Fibroblast of mammary gland (primary cell): Measurements from ENCODE around the gene HSF2.

Source experiments
- DNase-seq: peaks from one replicate; pipeline ENCODE4 v3.0.0-alpha.2; 2010; ENCODE audit warnings: low read depth
- H3K4me3 ChIP-seq: 2 replicates; pipeline ENCODE4 v1.5.1; 2011; ENCODE audit warnings: low read depth, mild to moderate bottlenecking, low read length, moderate library complexity; ENCODE audit not compliant: control insufficient read depth
- TF ChIP-seq, protein P1 (sequence below): conservative IDR thresholded peaks from 2 replicates; pipeline ENCODE4 v1.5.1; 2011; ENCODE audit warnings: low read depth, low read length, inconsistent platforms; ENCODE audit not compliant: control insufficient read depth, insufficient read depth

Gene HSF2

DNA sequence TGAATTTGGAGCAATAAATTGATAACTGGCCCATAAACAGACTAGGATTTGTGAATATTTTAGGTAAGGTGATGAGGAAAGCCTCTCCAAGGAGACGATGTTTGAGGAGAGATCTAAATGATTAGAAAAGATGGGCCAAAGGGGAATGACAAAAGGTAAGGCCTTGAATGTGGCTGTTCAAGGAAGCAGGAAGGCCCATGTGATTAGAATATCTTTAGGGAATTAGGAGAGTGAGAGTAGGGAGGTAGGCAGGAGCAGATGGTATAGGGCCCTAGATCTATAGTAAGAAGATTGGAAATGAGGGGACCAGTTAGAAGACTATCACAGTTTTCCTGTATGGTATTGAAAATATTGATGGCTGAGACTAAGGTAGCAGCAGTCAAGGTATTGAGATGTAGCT, 6.7 kb downstream of the HSF2 start:
- H3K4me3 ChIP-seq = no peak overlapping the region
- no peak for DNase-seq
- TF ChIP-seq, protein P1, sequence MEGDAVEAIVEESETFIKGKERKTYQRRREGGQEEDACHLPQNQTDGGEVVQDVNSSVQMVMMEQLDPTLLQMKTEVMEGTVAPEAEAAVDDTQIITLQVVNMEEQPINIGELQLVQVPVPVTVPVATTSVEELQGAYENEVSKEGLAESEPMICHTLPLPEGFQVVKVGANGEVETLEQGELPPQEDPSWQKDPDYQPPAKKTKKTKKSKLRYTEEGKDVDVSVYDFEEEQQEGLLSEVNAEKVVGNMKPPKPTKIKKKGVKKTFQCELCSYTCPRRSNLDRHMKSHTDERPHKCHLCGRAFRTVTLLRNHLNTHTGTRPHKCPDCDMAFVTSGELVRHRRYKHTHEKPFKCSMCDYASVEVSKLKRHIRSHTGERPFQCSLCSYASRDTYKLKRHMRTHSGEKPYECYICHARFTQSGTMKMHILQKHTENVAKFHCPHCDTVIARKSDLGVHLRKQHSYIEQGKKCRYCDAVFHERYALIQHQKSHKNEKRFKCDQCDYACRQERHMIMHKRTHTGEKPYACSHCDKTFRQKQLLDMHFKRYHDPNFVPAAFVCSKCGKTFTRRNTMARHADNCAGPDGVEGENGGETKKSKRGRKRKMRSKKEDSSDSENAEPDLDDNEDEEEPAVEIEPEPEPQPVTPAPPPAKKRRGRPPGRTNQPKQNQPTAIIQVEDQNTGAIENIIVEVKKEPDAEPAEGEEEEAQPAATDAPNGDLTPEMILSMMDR = no peak

- TF ChIP-seq, protein P1 = no peak
- H3K4me3 ChIP-seq = no peak overlapping the region
Measured at GRCh38 chr6:122407712-122408111, 8.3 kb downstream of the HSF2 start.

GRCh38 chr6:122408240-122408639, 8.8 kb downstream of the HSF2 start:
- DNase-seq = no peak
- TF ChIP-seq, protein P1 = no peak
- H3K4me3 ChIP-seq = no peak overlapping the region

More at GRCh38 chr6:122407712-122408111, 8.3 kb downstream of the HSF2 start:
- no peak for DNase-seq

DNA sequence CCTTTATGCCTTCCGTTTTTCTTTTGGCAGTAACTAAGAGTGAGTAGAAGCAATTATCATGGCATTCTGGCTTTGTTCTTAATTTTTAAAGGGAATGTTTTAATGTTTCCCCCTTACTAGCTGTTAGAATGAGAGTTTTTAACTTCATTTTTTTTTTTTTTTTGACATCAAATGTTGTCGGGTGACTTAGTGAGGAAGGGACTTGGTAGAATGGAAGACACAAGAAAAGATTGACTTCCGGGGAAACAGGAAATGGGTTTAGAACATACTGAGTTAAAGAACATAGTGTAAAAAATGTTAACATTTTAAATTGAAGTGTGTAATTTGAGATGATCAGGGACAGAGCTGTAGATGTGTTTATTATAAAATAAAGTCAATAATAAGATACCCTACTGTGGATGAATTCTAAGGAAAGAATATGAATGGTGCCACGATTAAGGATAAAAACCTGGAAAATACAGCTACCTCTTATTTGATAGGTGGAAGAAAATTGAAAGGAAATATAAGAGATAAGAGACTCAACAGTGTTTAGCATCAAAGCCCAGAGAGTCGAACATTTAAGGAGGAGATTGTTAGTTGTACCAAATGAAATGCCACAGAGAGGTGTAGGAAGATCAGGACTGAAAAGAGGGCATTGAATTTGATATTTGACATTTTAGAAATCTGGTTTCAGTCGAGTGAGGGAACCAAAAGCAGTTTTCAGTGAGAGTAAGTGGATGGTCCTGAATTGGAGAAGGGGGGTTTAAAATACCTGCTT, 9.4 kb downstream of the HSF2 start:
- no peak overlapping the region for H3K4me3 ChIP-seq
- DNase-seq = no peak
- TF ChIP-seq, protein P1 = no peak

- DNase-seq = no peak
- TF ChIP-seq, protein P1 = no peak
- H3K4me3 ChIP-seq = no peak overlapping the region
Measured at GRCh38 chr6:122412001-122412400, 12.5 kb downstream of the HSF2 start.

DNA sequence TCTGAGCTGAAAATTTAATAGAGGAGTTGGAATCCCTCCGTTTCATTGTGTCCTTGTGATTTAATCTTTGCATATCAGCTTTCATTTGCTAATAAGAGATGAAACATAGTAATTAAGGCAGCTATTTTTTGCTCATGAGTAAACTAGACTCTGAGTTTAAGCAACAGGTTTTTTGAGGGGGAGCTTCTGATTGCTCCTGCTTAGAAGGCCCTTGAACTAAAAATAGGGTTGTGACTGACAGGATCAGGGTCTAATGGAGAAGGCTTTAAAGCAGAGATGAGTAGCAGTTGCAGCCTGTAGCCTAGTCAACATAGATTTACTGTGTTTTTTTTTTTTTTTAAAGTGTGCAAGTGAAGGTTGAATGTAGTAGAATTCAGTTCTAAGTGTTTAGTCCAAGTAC, 17.4 kb downstream of the HSF2 start:
- TF ChIP-seq, protein P1 = no peak
- no peak for DNase-seq
- H3K4me3 ChIP-seq = no peak overlapping the region

DNA sequence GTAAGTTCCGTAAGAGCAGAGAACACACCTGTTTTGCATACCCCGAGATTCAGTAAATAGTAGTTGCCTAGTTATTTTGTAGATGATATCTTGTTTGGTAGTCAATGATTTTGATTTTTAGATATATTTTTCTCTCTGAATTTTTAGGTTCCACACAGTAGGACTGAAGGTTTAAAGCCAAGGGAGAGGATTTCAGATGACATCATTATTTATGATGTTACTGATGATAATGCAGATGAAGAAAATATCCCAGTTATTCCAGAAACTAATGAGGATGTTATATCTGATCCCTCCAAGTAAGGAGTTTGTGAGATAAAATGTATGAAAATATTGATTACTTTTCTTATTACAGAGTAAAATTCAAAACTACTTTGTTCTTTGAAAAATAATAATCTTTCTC, 22.6 kb downstream of the HSF2 start:
- no peak for DNase-seq
- TF ChIP-seq, protein P1 = no peak
- H3K4me3 ChIP-seq = no peak overlapping the region
